ENCODE results near the gene USP37. TPM values are rescaled to one million over a fixed set of nuclear protein-coding genes. Genes with fewer than 3 reads are reported as not detected.

The USP37 gene
- polyA plus RNA-seq, 1 of the 3 experiments (the other 2 are of a cell fraction): 0.95 TPM

- no peaks in the 10 kb centered on the region for H3K9me2 ChIP-seq
- TF ChIP-seq MEF2A (IDR thresholded peaks at IDR 0.05; ENCODE audit: borderline replicate concordance, low read depth): no peak
- no peak for TF ChIP-seq EP300 (IDR thresholded peaks at IDR 0.05; ENCODE audit: borderline replicate concordance in 1 of 2, low read depth in 1 of 2, low read length in 1 of 2)
- no peak for TF ChIP-seq YY1 (IDR thresholded peaks at IDR 0.05; ENCODE audit: low read depth)
- no peak for TF ChIP-seq MAX (IDR thresholded peaks at IDR 0.05; ENCODE audit: low read depth)
- no peak for TF ChIP-seq RCOR1 (IDR thresholded peaks at IDR 0.05; ENCODE audit: low read length)
- no peak for TF ChIP-seq RFX5 (IDR thresholded peaks at IDR 0.05; ENCODE audit: low read length)
- TF ChIP-seq PBX3 (IDR thresholded peaks at IDR 0.05): no peak
- no peak for TF ChIP-seq EZH2phosphoT487 (IDR thresholded peaks at IDR 0.05; ENCODE audit: borderline replicate concordance, low read depth)
- no peak for TF ChIP-seq SMC3 (IDR thresholded peaks at IDR 0.05; ENCODE audit: low read depth, low read length)
- no peak for TF ChIP-seq NFIC (IDR thresholded peaks at IDR 0.05; ENCODE audit: borderline replicate concordance)
- TF ChIP-seq GABPA (IDR thresholded peaks at IDR 0.05; ENCODE audit: low read depth): no peak
- TF ChIP-seq POLR2AphosphoS5 (IDR thresholded peaks at IDR 0.05; ENCODE audit: low read depth, low read length): no peak
- no peak for TF ChIP-seq USF2 (IDR thresholded peaks at IDR 0.05; ENCODE audit: borderline replicate concordance, low read depth, low read length)
- no peak for TF ChIP-seq ZBTB33 (IDR thresholded peaks at IDR 0.05; ENCODE audit: borderline replicate concordance, low read depth)
- TF ChIP-seq NRF1 (IDR thresholded peaks at IDR 0.05; ENCODE audit: low read depth, low read length): no peak
- no peaks in the 10 kb centered on the region for H3K9me3 ChIP-seq
- CTCF ChIA-PET: interaction anchor here (2.0 kb wide), 1 partner anchor 36 kb away, joined by 8 read pairs; no protein-coding TSS in a partner anchor
- no peaks in the 10 kb centered on the region; a peak in 1 of 4 replicates for H3K4me1 ChIP-seq (ENCODE audit: control insufficient read depth in 1 of 2, insufficient read depth in 2 of 2, low read depth in 1 of 2, low read length in 1 of 2)
- H3K79me2 ChIP-seq (ENCODE audit: insufficient read depth): no peaks in the 10 kb centered on the region
- no peaks in the 10 kb centered on the region; the same call in 1 of the 2 replicates for H3K27me3 ChIP-seq (ENCODE audit: insufficient read depth)
- no peak overlapping the region for H3K4me3 ChIP-seq (ENCODE audit: low read depth in 2 of 2, low read length in 1 of 2)
- H3K36me3 ChIP-seq (replicated peaks in 1 of 2; ENCODE audit: control insufficient read depth in 1 of 2, insufficient read depth in 2 of 2, low read length in 1 of 2): no peaks in the 10 kb centered on the region
- DNase-seq: peak; percentile 50
- H4K20me1 ChIP-seq (ENCODE audit: insufficient read depth): no peaks in the 10 kb centered on the region
- H3K27ac ChIP-seq (ENCODE audit: low read depth in 2 of 2, low read length in 1 of 2): no peak overlapping the region
- no peak overlapping the region for H3K4me2 ChIP-seq
- no peak overlapping the region for H3K9ac ChIP-seq
- H3F3A ChIP-seq (replicated peaks; ENCODE audit: insufficient read depth): no peaks in the 10 kb centered on the region
- no peak overlapping the region for H2AFZ ChIP-seq (ENCODE audit: low read depth)
- 50% methylated on average over 9 of the region's 9 CpGs for WGBS (ENCODE audit: low lambda C conversion rate)
- POLR2A ChIA-PET: no interaction called here
These were observed 138.0 kb downstream of the USP37 start for GRCh38 chr2:218429911-218430692.
